Fibroblast of skin of right quadriceps (primary cell): ENCODE results near the gene GRIN2A.

Source experiments
- DNase-seq: peaks from one replicate; pipeline ENCODE4 v3.0.0-alpha.2; 2013

Gene GRIN2A

DNA sequence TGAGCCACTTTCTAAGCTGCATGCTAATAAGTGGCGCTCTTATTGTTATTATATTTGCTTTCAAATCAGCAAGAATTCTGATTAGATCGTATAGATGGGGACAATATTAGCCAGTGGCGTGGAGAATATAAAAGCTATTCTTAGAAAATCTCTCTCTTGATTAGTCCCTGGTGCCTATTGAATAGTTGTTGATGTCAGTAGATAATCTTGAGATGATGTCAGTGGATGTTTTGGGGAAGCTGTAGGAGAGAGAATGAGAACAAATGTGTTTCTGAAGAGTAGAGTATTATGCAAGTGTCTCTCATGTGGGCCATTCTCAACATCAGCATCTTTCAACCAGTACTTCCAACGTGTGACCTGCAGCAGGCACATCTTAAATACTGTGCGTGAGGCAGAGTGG is 445.7 kb downstream of the GRIN2A start:
- DNase-seq = no peak

GRCh38 chr16:9723136-9723535 is 459.1 kb downstream of the GRIN2A start:
- no peak for DNase-seq

- DNase-seq = no peak
These were observed 468.3 kb downstream of the GRIN2A start for GRCh38 chr16:9713907-9714306.

- DNase-seq = no peak
These were observed 469.1 kb downstream of the GRIN2A start for GRCh38 chr16:9713156-9713555.

GRCh38 chr16:9708972-9709620 is 473.1 kb downstream of the GRIN2A start:
- DNase-seq = no peak

- DNase-seq = no peak
These were observed 475.9 kb downstream of the GRIN2A start for GRCh38 chr16:9706217-9706836.

DNA sequence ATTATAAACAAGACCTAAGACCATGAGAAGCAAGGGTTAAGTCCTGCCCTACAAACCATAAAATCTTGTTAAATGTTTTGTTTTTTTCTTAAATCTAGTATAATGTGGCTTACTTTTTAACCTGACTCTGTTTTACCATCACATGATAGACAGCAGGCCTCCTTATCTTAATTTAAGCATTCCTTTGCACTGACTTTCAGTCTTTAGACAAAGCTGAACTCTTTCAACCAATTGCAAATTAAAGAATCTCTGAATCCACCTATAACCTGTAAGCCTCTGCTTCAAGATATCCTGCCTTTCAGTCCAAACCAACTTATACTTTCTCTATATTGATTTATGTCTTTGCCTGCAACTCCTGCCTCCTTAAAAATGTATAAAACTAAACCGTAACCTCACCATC is 478.5 kb downstream of the GRIN2A start:
- DNase-seq = no peak
